Suprapubic skin (tissue), 4 donors: Measurements from ENCODE around the gene OLFM1. TPM values are rescaled to one million over a fixed set of nuclear protein-coding genes. Genes with fewer than 3 reads are reported as not detected.

Experiments
- DNase-seq, 2 donors: peaks; one replicate each; pipeline ENCODE4 v3.0.0-alpha.2; 2019; ENCODE audit warnings: low spot score in 2 of 2
- H3K27ac ChIP-seq: fragments of 200-600 bp; sonication (generic); one replicate; pipeline ENCODE4 v1.5.1; 2019
- H3K27me3 ChIP-seq: fragments of 200-600 bp; sonication (generic); one replicate; pipeline ENCODE4 v1.5.1; 2019
- H3K36me3 ChIP-seq: fragments of 200-600 bp; sonication (generic); one replicate; pipeline ENCODE4 v1.5.1; 2019
- H3K4me1 ChIP-seq: fragments of 200-600 bp; sonication (generic); one replicate; pipeline ENCODE4 v1.5.1; 2019
- H3K4me3 ChIP-seq: fragments of 200-600 bp; sonication (generic); one replicate; pipeline ENCODE4 v1.5.1; 2019; ENCODE audit warnings: mild to moderate bottlenecking
- H3K9me3 ChIP-seq: fragments of 200-600 bp; sonication (generic); one replicate; pipeline ENCODE4 v1.5.1; 2019
- EP300 ChIP-seq: sonication (generic); formaldehyde crosslinking; IDR thresholded peaks from one replicate; pipeline ENCODE4 v1.6.1; 2017; ENCODE audit warnings: antibody characterized with exemption
- POLR2A ChIP-seq, 2 donors: fragments of 450-650 bp; IDR thresholded peaks; one replicate each; pipeline ENCODE4 v1.6.1; 2017; ENCODE audit warnings: antibody characterized with exemption in 2 of 2, mild to moderate bottlenecking in 2 of 2, moderate library complexity in 2 of 2
- POLR2AphosphoS5 ChIP-seq, 3 donors: sonication (generic); formaldehyde crosslinking; IDR thresholded peaks; one replicate each; pipeline ENCODE4 v1.6.1; 2017; ENCODE audit warnings: antibody characterized with exemption in 3 of 3
- WGBS: methylation state at CpG from one replicate; pipeline ENCODE4 v1.1.5; 2018; 5-methylcytosine and 5-hydroxymethylcytosine counted together
- total RNA-seq, 4 donors: library from RNA; depleted of rRNA; stranded (reverse); fragments of >200 nt; gene quantifications; one replicate each; pipeline ENCODE4 v1.1.0, GENCODE V29; 2016
- TF ChIP-seq, protein P1 (sequence below), 2 donors: fragments of 200-600 bp in 1 of 2; fragments of 450-650 bp in 1 of 2; sonication (generic) in 1 of 2; IDR thresholded peaks; one replicate each; pipeline ENCODE4 v1.5.1; 2016 to 2019; ENCODE audit warnings: antibody characterized with exemption in 2 of 2, mild to moderate bottlenecking in 1 of 2, moderate library complexity in 1 of 2

Gene OLFM1
- total RNA-seq, 4 donors from 2014 or later, result 4.0 to 15.4 (median 11.7) TPM

- WGBS, result 80% methylated on average over 22 of the region's 31 CpGs
- H3K27ac ChIP-seq, result no peak overlapping the region
- DNase-seq, result peak in 1 of 2 donors; percentile 65
Measured at GRCh38 chr9:135050072-135050990, 37.1 kb upstream of the OLFM1 start.

GRCh38 chr9:135051316-135052038, 36.0 kb upstream of the OLFM1 start:
- WGBS, result 86% methylated on average over 17 of the region's 17 CpGs
- H3K27me3 ChIP-seq, result peaks cover 29% of the 10 kb centered on the region
- no peak overlapping the region for H3K27ac ChIP-seq
- DNase-seq, result peak in 1 of 2 donors; percentile 65
- no peaks in the 10 kb centered on the region for H3K4me1 ChIP-seq
- TF ChIP-seq POLR2A (IDR thresholded peaks at IDR 0.05), result no peak
- TF ChIP-seq EP300, result no peak
- TF ChIP-seq, protein P1, sequence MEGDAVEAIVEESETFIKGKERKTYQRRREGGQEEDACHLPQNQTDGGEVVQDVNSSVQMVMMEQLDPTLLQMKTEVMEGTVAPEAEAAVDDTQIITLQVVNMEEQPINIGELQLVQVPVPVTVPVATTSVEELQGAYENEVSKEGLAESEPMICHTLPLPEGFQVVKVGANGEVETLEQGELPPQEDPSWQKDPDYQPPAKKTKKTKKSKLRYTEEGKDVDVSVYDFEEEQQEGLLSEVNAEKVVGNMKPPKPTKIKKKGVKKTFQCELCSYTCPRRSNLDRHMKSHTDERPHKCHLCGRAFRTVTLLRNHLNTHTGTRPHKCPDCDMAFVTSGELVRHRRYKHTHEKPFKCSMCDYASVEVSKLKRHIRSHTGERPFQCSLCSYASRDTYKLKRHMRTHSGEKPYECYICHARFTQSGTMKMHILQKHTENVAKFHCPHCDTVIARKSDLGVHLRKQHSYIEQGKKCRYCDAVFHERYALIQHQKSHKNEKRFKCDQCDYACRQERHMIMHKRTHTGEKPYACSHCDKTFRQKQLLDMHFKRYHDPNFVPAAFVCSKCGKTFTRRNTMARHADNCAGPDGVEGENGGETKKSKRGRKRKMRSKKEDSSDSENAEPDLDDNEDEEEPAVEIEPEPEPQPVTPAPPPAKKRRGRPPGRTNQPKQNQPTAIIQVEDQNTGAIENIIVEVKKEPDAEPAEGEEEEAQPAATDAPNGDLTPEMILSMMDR (IDR thresholded peaks at IDR 0.05), result no peak
- no peak for TF ChIP-seq POLR2AphosphoS5 (IDR thresholded peaks at IDR 0.05)
- no peak overlapping the region for H3K4me3 ChIP-seq
- no peaks in the 10 kb centered on the region for H3K36me3 ChIP-seq
- H3K9me3 ChIP-seq, result no peaks in the 10 kb centered on the region

More at GRCh38 chr9:135050072-135050990, 37.1 kb upstream of the OLFM1 start:
- Histone ChIP-seq H3K27me3 (peaks cover 34% of the 10 kb centered on the region), H3K9me3 (no peaks in the 10 kb centered on the region), H3K4me1 (no peaks in the 10 kb centered on the region), H3K36me3 (no peaks in the 10 kb centered on the region), H3K4me3 (no peak overlapping the region)
- TF ChIP-seq POLR2A (IDR thresholded peaks at IDR 0.05) (no peak), POLR2AphosphoS5 (IDR thresholded peaks at IDR 0.05) (no peak), EP300 (no peak)
- TF ChIP-seq, protein P1 (IDR thresholded peaks at IDR 0.05), result no peak

- no peaks in the 10 kb centered on the region for H3K9me3 ChIP-seq
- TF ChIP-seq POLR2A (IDR thresholded peaks at IDR 0.05), result no peak
- TF ChIP-seq, protein P1 (IDR thresholded peaks at IDR 0.05), result no peak
- no peak for TF ChIP-seq POLR2AphosphoS5 (IDR thresholded peaks at IDR 0.05)
- TF ChIP-seq EP300, result no peak
- no peak overlapping the region for H3K27ac ChIP-seq
- WGBS, result 88% methylated on average over 5 of the region's 5 CpGs
- DNase-seq, result peak; percentile 27 to 35
- no peaks in the 10 kb centered on the region for H3K4me1 ChIP-seq
- H3K4me3 ChIP-seq, result no peak overlapping the region
- no peaks in the 10 kb centered on the region for H3K36me3 ChIP-seq
- peaks cover 29% of the 10 kb centered on the region for H3K27me3 ChIP-seq
Measured at GRCh38 chr9:135053133-135053532, 34.3 kb upstream of the OLFM1 start.

DNA sequence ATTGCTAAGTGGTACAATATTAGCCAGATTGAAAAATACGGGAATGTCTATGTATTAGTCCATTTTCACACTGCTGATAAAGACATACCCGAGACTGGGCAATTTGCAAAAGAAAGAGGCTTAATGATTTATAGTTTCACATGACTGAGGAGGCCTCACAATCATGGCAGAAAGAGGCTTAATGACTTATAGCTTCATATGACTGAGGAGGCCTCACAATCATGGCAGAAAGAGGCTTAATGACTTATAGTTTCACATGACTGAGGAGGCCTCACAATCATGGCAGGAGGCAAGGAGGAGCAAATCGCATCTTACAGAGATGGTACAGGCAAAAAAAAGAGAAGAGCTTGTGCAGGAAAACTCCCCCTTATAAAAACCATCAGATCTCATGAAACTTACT, 32.3 kb upstream of the OLFM1 start:
- H3K27me3 ChIP-seq, result peaks cover 19% of the 10 kb centered on the region
- no peak overlapping the region for H3K4me3 ChIP-seq
- no peaks in the 10 kb centered on the region for H3K36me3 ChIP-seq
- DNase-seq, result no peak
- 80% methylated on average over 3 of the region's 3 CpGs for WGBS
- no peaks in the 10 kb centered on the region for H3K4me1 ChIP-seq
- no peak for TF ChIP-seq POLR2A (IDR thresholded peaks at IDR 0.05)
- TF ChIP-seq, protein P1 (IDR thresholded peaks at IDR 0.05), result no peak
- TF ChIP-seq POLR2AphosphoS5 (IDR thresholded peaks at IDR 0.05), result no peak
- no peak for TF ChIP-seq EP300
- H3K27ac ChIP-seq, result no peak overlapping the region
- no peaks in the 10 kb centered on the region for H3K9me3 ChIP-seq

GRCh38 chr9:135056541-135056940, 30.9 kb upstream of the OLFM1 start:
- no peak for TF ChIP-seq POLR2A (IDR thresholded peaks at IDR 0.05)
- no peak for TF ChIP-seq POLR2AphosphoS5 (IDR thresholded peaks at IDR 0.05)
- TF ChIP-seq, protein P1 (IDR thresholded peaks at IDR 0.05), result no peak
- TF ChIP-seq EP300, result no peak
- WGBS, result 72% methylated on average over 3 of the region's 3 CpGs
- H3K4me3 ChIP-seq, result no peak overlapping the region
- no peaks in the 10 kb centered on the region for H3K4me1 ChIP-seq
- H3K9me3 ChIP-seq, result no peaks in the 10 kb centered on the region
- no peak overlapping the region for H3K27ac ChIP-seq
- H3K27me3 ChIP-seq, result peaks cover 27% of the 10 kb centered on the region
- no peak for DNase-seq
- no peaks in the 10 kb centered on the region for H3K36me3 ChIP-seq
